ENCODE data around the gene FHOD3.

DNA sequence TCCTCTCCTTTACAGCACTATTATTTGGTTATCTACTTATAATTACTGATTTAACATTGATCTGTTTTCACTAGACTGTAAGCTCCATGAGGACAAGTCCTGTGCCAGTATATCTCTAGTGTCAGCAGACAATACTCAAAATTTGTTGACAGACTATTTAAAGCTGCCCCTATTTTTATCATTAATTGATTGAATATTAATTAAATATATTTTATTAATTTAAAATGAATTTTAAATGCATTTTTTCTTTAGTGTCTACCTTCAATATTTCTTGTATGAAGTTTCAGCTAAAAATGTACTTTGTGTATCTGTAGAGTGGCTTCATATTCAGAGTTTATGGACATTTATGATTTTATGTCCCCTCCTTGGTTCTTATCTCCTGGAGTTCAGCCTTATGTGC is 26.4 kb upstream of the FHOD3 start:
- TF ChIP-seq POLR2A (IDR thresholded peaks at IDR 0.05; ENCODE audit: low read depth, low read length) (no peak), SPI1 (IDR thresholded peaks at IDR 0.05; ENCODE audit: low read depth, low read length) (no peak), POLR2AphosphoS5 (IDR thresholded peaks at IDR 0.05; ENCODE audit: low read depth, low read length) (no peak), TAF1 (IDR thresholded peaks at IDR 0.05; ENCODE audit: low read depth, low read length) (no peak)

Measured in GM12891 (cell line).